Kidney epithelial cell (primary cell): ENCODE results near the gene ZNF135. TPM values are rescaled to one million over a fixed set of nuclear protein-coding genes. Genes with fewer than 3 reads are reported as not detected.

Source experiments
- DNase-seq: peaks from one replicate; pipeline ENCODE4 v3.0.0-alpha.2; 2010; ENCODE audit warnings: low read depth
- H3K27me3 ChIP-seq: 2 replicates; pipeline ENCODE4 v1.6.0; 2011; ENCODE audit warnings: low read length; ENCODE audit not compliant: control insufficient read depth, insufficient read depth
- H3K36me3 ChIP-seq: 2 replicates; pipeline ENCODE4 v1.5.1; 2011; ENCODE audit warnings: low read length; ENCODE audit not compliant: control insufficient read depth, insufficient read depth
- H3K4me3 ChIP-seq: 2 replicates; pipeline ENCODE4 v1.5.1; 2011; ENCODE audit warnings: low read depth, mild to moderate bottlenecking, control low read depth, low read length
- total RNA-seq: library from RNA; depleted of rRNA; stranded (reverse); fragments of >200 nt; gene quantifications from 2 replicates; pipeline ENCODE4 v1.2.3, GENCODE V29; 2015
- TF ChIP-seq, protein P1 (sequence below): IDR thresholded peaks from 2 replicates; pipeline ENCODE4 v1.5.1; 2011; ENCODE audit warnings: mild to moderate bottlenecking, moderate library complexity, low read length, control low read depth, inconsistent platforms; ENCODE audit not compliant: insufficient read depth, poor library complexity, severe bottlenecking

Gene ZNF135
- total RNA-seq, 1 donor from 2014 or later = 5.1 TPM

DNA sequence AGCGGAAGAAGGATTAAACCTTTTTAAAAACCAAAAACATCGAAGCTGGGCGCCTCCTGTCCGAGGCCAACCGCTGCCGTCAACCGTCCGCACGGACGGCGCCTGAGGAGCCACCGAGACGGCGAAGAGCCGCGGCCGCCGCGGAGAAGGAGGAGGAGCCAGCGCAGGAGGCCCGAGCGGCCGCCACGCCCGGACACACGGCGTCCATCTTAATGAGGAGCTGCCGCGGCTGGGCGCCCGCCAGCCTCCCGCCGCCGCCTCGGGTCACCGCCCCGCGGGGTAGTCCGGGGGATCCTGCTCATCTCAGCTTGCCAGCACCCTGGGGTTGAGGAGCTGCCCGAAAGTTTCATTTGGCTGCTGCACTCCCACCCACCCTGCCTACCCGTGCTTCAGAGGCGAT lies 14.7 kb upstream of the ZNF135 start:
- Histone ChIP-seq H3K36me3 (no peaks in the 10 kb centered on the region), H3K4me3 (no peak overlapping the region), H3K27me3 (no peaks in the 10 kb centered on the region)
- DNase-seq = no peak
- TF ChIP-seq, protein P1, sequence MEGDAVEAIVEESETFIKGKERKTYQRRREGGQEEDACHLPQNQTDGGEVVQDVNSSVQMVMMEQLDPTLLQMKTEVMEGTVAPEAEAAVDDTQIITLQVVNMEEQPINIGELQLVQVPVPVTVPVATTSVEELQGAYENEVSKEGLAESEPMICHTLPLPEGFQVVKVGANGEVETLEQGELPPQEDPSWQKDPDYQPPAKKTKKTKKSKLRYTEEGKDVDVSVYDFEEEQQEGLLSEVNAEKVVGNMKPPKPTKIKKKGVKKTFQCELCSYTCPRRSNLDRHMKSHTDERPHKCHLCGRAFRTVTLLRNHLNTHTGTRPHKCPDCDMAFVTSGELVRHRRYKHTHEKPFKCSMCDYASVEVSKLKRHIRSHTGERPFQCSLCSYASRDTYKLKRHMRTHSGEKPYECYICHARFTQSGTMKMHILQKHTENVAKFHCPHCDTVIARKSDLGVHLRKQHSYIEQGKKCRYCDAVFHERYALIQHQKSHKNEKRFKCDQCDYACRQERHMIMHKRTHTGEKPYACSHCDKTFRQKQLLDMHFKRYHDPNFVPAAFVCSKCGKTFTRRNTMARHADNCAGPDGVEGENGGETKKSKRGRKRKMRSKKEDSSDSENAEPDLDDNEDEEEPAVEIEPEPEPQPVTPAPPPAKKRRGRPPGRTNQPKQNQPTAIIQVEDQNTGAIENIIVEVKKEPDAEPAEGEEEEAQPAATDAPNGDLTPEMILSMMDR = no peak

DNA sequence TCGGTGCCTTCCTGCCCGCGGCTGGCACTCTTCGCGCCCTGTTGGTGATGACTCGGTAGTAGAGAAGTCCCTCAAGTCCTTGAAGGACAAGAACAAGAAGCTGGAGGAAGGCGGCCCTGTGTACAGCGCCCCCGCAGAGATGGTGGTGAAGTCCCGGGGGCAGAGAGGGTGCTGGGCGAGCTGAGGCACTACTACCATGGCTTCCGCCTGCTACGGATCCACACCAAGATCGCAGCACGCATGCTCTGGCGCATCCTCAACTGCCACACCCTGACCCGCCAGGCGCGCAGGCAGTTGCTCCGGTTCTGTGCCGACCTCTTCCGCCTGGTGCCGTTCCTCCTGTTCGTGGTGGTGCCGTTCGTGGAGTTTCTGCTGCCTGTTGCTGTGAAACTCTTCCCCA lies 14.2 kb upstream of the ZNF135 start:
- H3K27me3 ChIP-seq = no peaks in the 10 kb centered on the region
- DNase-seq = no peak
- TF ChIP-seq, protein P1 = no peak
- no peaks in the 10 kb centered on the region for H3K36me3 ChIP-seq
- no peak overlapping the region for H3K4me3 ChIP-seq

DNA sequence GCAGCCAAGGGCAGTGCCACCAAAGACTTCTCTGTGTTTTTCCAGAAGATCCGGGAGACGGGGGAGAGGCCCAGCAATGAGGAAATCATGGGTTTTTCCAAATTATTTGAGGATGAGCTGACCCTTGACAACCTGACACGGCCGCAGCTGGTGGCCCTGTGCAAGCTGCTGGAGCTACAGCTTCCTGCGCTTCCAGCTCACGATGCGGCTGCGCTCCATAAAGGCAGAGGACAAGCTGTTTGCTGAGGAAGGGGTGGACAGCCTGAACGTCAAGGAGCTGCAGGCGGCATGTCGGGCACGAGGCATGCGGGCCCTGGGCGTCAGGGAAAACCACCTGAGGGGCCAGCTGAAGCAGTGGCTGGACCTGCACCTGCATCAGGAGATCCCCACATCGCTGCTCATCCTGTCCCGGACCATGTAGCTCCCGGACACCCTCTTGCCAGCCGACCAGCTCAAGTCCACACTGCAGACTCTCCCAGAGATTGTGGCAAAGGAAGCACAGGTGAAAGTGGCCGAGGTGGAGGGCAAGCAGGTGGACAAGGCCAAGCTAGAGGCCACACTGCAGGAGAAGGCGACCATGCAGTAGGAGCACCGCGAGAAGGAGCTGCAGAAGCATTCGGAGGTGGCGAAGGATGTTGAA lies 13.6 kb upstream of the ZNF135 start:
- Histone ChIP-seq H3K36me3 (no peaks in the 10 kb centered on the region), H3K4me3 (no peak overlapping the region), H3K27me3 (no peaks in the 10 kb centered on the region)
- DNase-seq = no peak
- TF ChIP-seq, protein P1 = no peak

DNA sequence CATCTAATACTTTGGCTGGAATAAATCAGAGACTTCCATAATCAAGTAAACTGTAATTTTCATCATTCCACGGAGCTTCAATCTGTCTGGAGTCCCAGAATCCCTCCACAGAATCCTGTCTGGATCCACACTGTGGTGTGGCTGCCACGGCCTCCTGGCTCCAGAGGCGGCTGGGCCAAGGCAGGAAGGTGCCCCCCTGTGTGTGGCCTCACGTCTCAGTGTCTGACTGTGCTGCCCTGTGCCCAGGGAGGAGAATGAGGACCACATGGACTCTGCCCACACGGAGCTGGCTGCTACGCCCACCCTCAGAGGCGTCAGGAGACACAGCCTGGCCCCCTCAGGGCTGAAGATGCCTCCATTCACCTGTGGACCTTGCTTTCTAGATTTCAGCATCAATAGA lies 12.2 kb upstream of the ZNF135 start:
- H3K27me3 ChIP-seq = no peaks in the 10 kb centered on the region
- DNase-seq = no peak
- H3K36me3 ChIP-seq = no peaks in the 10 kb centered on the region
- TF ChIP-seq, protein P1 = no peak
- no peak overlapping the region for H3K4me3 ChIP-seq

DNA sequence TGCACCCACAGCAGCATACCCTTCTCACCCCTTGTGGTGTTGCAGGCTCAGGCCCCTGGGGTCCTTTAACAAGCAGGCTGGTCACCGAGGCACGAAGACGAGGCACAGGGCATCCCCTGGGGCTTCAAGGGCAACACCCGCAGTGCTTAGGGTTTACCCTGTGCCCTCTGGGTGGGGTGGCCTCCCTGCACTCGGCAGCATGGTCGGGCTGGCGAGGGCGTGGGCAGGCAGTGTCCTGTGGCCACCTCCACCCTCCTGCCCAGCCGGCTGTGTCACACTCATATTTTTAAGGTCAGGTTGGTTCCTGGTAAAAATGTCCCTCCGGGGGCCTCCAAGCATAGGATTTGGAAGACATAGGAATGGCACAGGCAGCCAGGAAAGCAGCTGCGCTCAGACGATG lies 11.4 kb upstream of the ZNF135 start:
- Histone ChIP-seq H3K36me3 (no peaks in the 10 kb centered on the region), H3K27me3 (no peaks in the 10 kb centered on the region), H3K4me3 (no peak overlapping the region)
- TF ChIP-seq, protein P1 = no peak
- no peak for DNase-seq

DNA sequence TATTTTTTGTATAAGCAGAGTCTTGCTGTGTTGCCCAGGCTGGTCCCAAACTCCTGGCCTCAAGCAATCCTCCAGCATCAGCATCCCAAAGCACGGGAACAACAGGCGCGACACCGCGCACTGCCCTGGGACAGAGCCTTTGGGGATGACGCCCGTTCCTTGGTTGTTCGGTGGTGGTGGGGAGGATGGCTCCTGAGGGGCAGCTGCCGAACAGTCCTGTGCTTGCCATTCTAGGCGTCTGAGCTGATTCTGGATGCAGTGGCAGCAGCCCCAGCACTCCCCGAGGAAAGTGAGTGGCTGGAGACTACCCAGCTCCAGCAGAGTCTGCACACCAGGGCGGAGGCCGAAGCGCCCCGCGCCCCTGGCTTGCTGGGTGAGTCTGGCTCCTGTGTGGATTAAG lies 6.8 kb upstream of the ZNF135 start:
- no peak for DNase-seq
- TF ChIP-seq, protein P1 = no peak
- H3K36me3 ChIP-seq = no peaks in the 10 kb centered on the region
- no peaks in the 10 kb centered on the region for H3K27me3 ChIP-seq
- H3K4me3 ChIP-seq = no peak overlapping the region
